Endothelial cell (in vitro differentiated cells): Measurements from ENCODE around the gene TMEM231. TPM values are rescaled to one million over a fixed set of nuclear protein-coding genes. Genes with fewer than 3 reads are reported as not detected.

Experiments
- DNase-seq: peaks from one replicate; pipeline ENCODE4 v3.0.0; 2021; ENCODE audit warnings: low spot score
- H3K27ac Mint-ChIP-seq: one replicate; pipeline ENCODE4 v1.8.0; 2021; ENCODE audit warnings: mixed read lengths, inconsistent platforms; ENCODE audit not compliant: unreplicated experiment
- H3K27me3 Mint-ChIP-seq: one replicate; pipeline ENCODE4 v1.8.0; 2021; ENCODE audit warnings: mild to moderate bottlenecking, moderate library complexity, mixed read lengths, inconsistent platforms; ENCODE audit not compliant: unreplicated experiment
- H3K36me3 Mint-ChIP-seq: one replicate; pipeline ENCODE4 v1.8.0; 2021; ENCODE audit warnings: mild to moderate bottlenecking, low read depth, mixed read lengths, inconsistent platforms; ENCODE audit not compliant: unreplicated experiment
- H3K4me1 Mint-ChIP-seq: one replicate; pipeline ENCODE4 v1.8.0; 2021; ENCODE audit warnings: mild to moderate bottlenecking, mixed read lengths, inconsistent platforms; ENCODE audit not compliant: unreplicated experiment
- H3K4me3 Mint-ChIP-seq: one replicate; pipeline ENCODE4 v1.8.0; 2021; ENCODE audit warnings: mild to moderate bottlenecking, mixed read lengths, inconsistent platforms; ENCODE audit not compliant: unreplicated experiment
- H3K9me3 Mint-ChIP-seq: one replicate; pipeline ENCODE4 v1.8.0; 2021; ENCODE audit warnings: mixed read lengths, inconsistent platforms; ENCODE audit not compliant: unreplicated experiment
- CTCF ChIP-seq: fragments of 200-600 bp; sonication (generic); IDR thresholded peaks from one replicate; pipeline ENCODE4 v1.5.0; 2021; ENCODE audit warnings: antibody characterized with exemption; ENCODE audit not compliant: unreplicated experiment
- total RNA-seq: library from RNA; stranded (reverse); fragmentation: NEBNext Ultra II Directional; extraction: Animal tissue kit (Norgen Biotek cat#: 25700); gene quantifications from one replicate; pipeline ENCODE4 v1.2.1, GENCODE V29; 2021; ENCODE audit not compliant: unreplicated experiment

The TMEM231 gene
- total RNA-seq, 1 donor from 2014 or later = 14.5 TPM

GRCh38 chr16:75488322-75488721 lies 67.7 kb downstream of the TMEM231 start:
- Mint-ChIP-seq H3K4me3 (no peak overlapping the region), H3K27me3 (peaks cover 2% of the 10 kb centered on the region), H3K27ac (no peak overlapping the region), H3K9me3 (no peaks in the 10 kb centered on the region), H3K4me1 (peaks cover 11% of the 10 kb centered on the region), H3K36me3 (peaks cover 4% of the 10 kb centered on the region)
- no peak for DNase-seq
- no peak for TF ChIP-seq CTCF

Other genes with a start within 250 kb of the TMEM231 start
- 65.7 TPM for gene CFDP1, start 122.7 kb downstream of the TMEM231 start, total RNA-seq
- 38.0 TPM for gene TMEM170A, start 91.6 kb downstream of the TMEM231 start, total RNA-seq
- 5.3 TPM for gene CHST6, start 60.8 kb downstream of the TMEM231 start, total RNA-seq
- 0.13 TPM for gene CHST5, start 20.1 kb downstream of the TMEM231 start, total RNA-seq
- gene GABARAPL2, start 10.1 kb upstream of the TMEM231 start, total RNA-seq = 222 TPM
- 137 TPM for gene ADAT1, start 67.0 kb upstream of the TMEM231 start, total RNA-seq
- gene KARS1, start 91.4 kb upstream of the TMEM231 start, total RNA-seq = 161 TPM
- 48.0 TPM for gene TERF2IP, start 91.5 kb upstream of the TMEM231 start, total RNA-seq
- gene CPHXL2, start 120.8 kb upstream of the TMEM231 start, total RNA-seq = not detected
- not detected for gene DUXB, start 145.2 kb upstream of the TMEM231 start, total RNA-seq
- gene CPHXL, start 170.2 kb upstream of the TMEM231 start, total RNA-seq = not detected